Measurements from ENCODE around the gene TBL1Y. TPM values are rescaled to one million over a fixed set of nuclear protein-coding genes. Genes with fewer than 3 reads are reported as not detected.

The TBL1Y gene
- polyA plus RNA-seq, 3 donors = not detected

- Histone ChIP-seq H3K9ac (ENCODE audit: insufficient read depth, low read length, poor library complexity, severe bottlenecking) (no peak overlapping the region), H3K4me1 (ENCODE audit: control insufficient read depth in 1 of 2, insufficient read depth in 2 of 2, low read length in 2 of 2) (no peaks in the 10 kb centered on the region), H3K27me3 (ENCODE audit: control insufficient read depth in 2 of 2, insufficient read depth in 2 of 2, low read length in 2 of 2) (no peaks in the 10 kb centered on the region), H3K79me2 (ENCODE audit: insufficient read depth, low read length) (no peaks in the 10 kb centered on the region), H2AFZ (ENCODE audit: insufficient read depth, low read depth, low read length, poor library complexity, severe bottlenecking) (no peak overlapping the region), H4K20me1 (ENCODE audit: insufficient read depth, low read length) (no peaks in the 10 kb centered on the region), H3K4me2 (replicated peaks; ENCODE audit: extremely low read depth, low read length, poor library complexity, severe bottlenecking) (no peak overlapping the region), H3K27ac (ENCODE audit: low read depth in 1 of 2, low read length in 2 of 2) (no peak overlapping the region), H3K9me3 (replicated peaks in 1 of 2; ENCODE audit: control insufficient read depth in 1 of 2, insufficient read depth in 1 of 2, low read length in 2 of 2) (peaks cover 0 to 3% of the 10 kb centered on the region in 2 donors), H3K36me3 (replicated peaks in 1 of 2; ENCODE audit: control insufficient read depth in 1 of 2, insufficient read depth in 2 of 2, low read length in 2 of 2) (no peaks in the 10 kb centered on the region), H3K4me3 (replicated peaks in 1 of 3; ENCODE audit: low read depth in 2 of 3, low read length in 3 of 3) (no peak overlapping the region)
- no peak for DNase-seq
- intact Hi-C loops (cut with micrococcal nuclease) = no loop called here
- Mint-ChIP-seq H3K27ac (no peak overlapping the region), H3K9me3 (no peaks in the 10 kb centered on the region), H3K4me1 (no peaks in the 10 kb centered on the region), H3K36me3 (no peaks in the 10 kb centered on the region), H3K27me3 (ENCODE audit: low read depth in 3 of 3) (peaks cover 0 to 2% (median 0%) of the 10 kb centered on the region in 3 donors), H3K4me3 (no peak overlapping the region)
- TF ChIP-seq, protein P1, sequence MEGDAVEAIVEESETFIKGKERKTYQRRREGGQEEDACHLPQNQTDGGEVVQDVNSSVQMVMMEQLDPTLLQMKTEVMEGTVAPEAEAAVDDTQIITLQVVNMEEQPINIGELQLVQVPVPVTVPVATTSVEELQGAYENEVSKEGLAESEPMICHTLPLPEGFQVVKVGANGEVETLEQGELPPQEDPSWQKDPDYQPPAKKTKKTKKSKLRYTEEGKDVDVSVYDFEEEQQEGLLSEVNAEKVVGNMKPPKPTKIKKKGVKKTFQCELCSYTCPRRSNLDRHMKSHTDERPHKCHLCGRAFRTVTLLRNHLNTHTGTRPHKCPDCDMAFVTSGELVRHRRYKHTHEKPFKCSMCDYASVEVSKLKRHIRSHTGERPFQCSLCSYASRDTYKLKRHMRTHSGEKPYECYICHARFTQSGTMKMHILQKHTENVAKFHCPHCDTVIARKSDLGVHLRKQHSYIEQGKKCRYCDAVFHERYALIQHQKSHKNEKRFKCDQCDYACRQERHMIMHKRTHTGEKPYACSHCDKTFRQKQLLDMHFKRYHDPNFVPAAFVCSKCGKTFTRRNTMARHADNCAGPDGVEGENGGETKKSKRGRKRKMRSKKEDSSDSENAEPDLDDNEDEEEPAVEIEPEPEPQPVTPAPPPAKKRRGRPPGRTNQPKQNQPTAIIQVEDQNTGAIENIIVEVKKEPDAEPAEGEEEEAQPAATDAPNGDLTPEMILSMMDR (IDR thresholded peaks at IDR 0.05) = no peak
- no CpG with 5 or more reads among the region's 2 CpGs for WGBS (ENCODE audit: insufficient coverage)
Observed at GRCh38 chrY:6921061-6921460, 10.6 kb downstream of the TBL1Y start.

DNA sequence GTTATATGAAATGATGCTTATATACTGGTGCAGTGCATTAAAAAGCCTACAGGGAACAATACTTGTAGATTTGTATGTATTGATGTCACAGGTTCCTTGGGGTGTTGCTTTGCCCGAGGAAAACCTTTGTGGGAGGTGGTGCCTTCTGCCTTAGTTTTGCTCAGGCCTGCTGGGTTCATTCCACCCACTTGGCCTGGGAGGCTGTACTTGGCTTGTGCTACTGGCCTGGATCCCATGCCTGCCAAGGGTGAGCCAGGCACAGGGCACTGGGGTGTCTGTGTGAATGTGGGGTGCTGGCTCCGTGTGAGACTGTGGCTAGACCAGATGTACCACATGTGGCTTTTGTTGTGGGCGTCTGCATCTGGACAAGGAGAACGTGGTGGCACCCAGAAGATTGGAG is 17.8 kb downstream of the TBL1Y start:
- Histone ChIP-seq H3K27ac (ENCODE audit: low read depth in 1 of 2, low read length in 2 of 2) (no peak overlapping the region), H3K4me3 (replicated peaks in 1 of 3; ENCODE audit: low read depth in 2 of 3, low read length in 3 of 3) (no peak overlapping the region), H3K4me1 (ENCODE audit: control insufficient read depth in 1 of 2, insufficient read depth in 2 of 2, low read length in 2 of 2) (no peaks in the 10 kb centered on the region), H3K9me3 (replicated peaks in 1 of 2; ENCODE audit: control insufficient read depth in 1 of 2, insufficient read depth in 1 of 2, low read length in 2 of 2) (no peaks in the 10 kb centered on the region), H3K4me2 (replicated peaks; ENCODE audit: extremely low read depth, low read length, poor library complexity, severe bottlenecking) (no peak overlapping the region), H2AFZ (ENCODE audit: insufficient read depth, low read depth, low read length, poor library complexity, severe bottlenecking) (no peak overlapping the region), H4K20me1 (ENCODE audit: insufficient read depth, low read length) (no peaks in the 10 kb centered on the region), H3K36me3 (replicated peaks in 1 of 2; ENCODE audit: control insufficient read depth in 1 of 2, insufficient read depth in 2 of 2, low read length in 2 of 2) (no peaks in the 10 kb centered on the region), H3K27me3 (ENCODE audit: control insufficient read depth in 2 of 2, insufficient read depth in 2 of 2, low read length in 2 of 2) (no peaks in the 10 kb centered on the region), H3K9ac (ENCODE audit: insufficient read depth, low read length, poor library complexity, severe bottlenecking) (no peak overlapping the region), H3K79me2 (ENCODE audit: insufficient read depth, low read length) (no peaks in the 10 kb centered on the region)
- no peaks in the 10 kb centered on the region for H3K27me3 Mint-ChIP-seq (ENCODE audit: low read depth in 3 of 3)
- WGBS (ENCODE audit: insufficient coverage) = 80% methylated on average over 1 of the region's 4 CpGs
- no peaks in the 10 kb centered on the region for H3K9me3 Mint-ChIP-seq
- H3K36me3 Mint-ChIP-seq = no peaks in the 10 kb centered on the region
- H3K27ac Mint-ChIP-seq = no peak overlapping the region
- TF ChIP-seq, protein P1 (IDR thresholded peaks at IDR 0.05) = no peak
- intact Hi-C loops (cut with micrococcal nuclease) = no loop called here
- H3K4me3 Mint-ChIP-seq = no peak overlapping the region
- no peak for DNase-seq
- no peaks in the 10 kb centered on the region for H3K4me1 Mint-ChIP-seq

Measured in CD14-positive monocyte (primary cell).